HG02973 (cell line): Measurements from ENCODE around the gene GPC5.

ENCODE experiments used
- ATAC-seq: cut with Tn5 transposase; IDR thresholded peaks from one replicate; pipeline ENCODE4 v1.9.1; 2021; ENCODE audit warnings: moderate library complexity; ENCODE audit not compliant: unreplicated experiment

The GPC5 gene

DNA sequence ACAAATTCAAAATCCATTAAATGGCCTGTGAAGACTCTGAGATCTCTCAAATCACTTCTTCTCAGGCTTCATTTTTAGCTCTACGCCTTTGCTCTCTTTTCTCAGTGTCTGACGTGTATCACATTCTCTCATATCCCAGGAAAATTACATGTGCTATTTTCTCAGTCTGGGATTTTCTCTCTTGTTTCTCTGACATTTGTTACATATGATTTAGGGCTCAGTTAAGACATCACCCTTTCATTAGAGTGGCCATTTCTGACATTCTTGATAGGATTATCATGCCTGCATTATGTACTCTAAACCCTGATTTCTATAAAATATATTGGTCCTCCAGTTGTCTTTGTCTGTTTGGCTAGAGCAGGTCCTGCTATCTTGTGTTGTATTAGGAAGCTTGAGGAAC lies 136.6 kb downstream of the GPC5 start:
- no peak for ATAC-seq

DNA sequence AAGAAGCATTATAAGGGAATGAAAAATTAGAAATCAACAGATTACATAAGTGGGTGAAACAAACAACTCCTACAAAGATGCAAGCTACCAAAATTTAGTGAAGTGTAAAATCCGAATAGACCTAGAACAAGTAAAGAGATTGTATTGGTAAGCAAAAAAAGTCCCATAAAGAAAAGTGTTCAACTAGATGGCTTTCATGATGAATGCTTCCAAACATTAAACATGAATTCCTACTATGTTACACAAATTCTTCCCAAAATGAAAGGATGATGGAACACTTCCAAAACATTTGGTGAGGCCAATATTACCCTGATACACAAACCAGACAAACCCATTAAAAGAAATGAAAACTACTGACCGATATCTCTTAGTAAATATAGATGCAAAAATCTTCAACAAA lies 139.0 kb downstream of the GPC5 start:
- no peak for ATAC-seq

DNA sequence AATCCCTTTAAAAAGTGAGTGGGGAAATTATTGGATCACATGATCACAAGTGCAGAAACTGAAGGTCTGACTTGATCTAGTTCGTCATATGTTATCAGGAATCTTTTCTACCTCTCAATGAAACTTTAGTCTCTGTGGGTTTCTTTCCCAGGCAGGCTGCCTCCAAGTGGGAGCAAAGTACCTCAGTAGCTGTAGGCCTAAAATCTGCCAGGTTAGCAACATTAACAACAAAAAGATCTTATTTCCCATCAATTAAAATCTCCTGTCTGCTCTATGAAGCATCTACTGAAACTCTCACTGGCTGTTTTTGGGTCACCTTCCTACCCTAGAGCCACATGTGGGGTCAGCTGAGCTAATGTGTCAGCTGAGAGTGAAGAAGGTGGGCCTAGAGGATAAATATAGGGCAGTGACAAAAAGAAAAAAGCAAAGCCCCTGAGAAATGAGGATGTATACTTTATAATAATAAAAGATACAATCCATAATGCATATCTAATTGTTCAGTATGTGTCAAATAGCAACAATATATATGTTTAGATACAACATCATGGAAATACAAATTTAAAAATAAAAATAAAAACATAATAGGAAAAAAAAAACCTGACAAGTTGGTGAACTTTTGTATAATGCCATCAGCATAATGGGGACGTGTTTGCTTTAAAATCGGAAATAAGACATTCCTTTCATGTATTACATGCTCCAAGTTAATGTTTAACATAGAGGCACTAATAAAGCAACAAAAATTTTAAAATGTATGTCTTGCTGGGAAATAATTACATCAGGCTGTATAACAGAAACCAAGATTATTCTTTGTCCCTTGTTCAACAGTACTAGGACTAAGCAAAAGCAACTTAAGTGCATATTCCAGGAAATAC lies 141.1 kb downstream of the GPC5 start:
- ATAC-seq: no peak

DNA sequence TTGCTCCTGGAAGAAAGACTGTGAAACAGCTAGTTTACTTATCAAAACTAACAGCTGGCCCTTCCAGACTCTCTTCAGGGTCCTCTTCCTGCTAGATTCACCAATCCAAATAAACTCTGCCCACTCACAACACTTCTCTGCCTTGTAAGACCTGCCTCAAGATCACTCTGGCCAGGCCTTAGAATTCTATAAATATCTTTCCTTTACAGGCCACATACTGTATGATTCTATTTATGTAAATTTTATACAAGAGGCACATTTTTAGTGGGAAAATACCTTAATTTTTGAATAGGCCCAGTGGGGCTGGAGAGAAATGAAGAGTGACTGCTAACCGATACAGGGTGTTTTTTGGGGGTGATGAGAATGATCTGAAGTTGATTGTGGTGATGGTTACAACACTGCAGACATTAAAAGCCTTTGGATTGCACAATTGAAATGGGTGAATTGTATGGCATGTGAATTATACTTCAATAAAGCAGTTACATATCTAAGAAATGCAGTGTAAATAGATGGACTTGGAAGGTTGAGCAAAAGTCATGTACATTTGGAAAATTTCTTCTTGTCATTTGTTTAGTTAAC lies 141.8 kb downstream of the GPC5 start:
- no peak for ATAC-seq

DNA sequence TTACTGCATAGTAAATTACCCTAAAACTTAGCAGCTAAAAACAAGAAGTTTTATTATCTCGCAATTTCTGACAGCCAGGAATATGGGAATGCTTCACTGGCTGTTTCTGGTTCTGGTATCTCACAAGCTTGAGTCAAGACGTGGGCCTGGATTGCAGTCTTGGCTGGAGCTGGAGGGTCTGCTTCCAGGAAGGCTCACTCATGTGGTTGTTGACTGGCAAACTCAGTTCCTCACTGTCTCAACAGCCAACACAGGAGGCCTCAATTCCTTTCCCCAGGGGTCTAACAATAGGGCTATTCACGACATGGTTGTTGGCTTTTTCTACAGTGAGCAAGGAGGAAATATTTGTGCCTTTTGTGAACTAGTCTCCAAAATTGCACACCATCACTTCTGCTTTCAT lies 146.3 kb downstream of the GPC5 start:
- no peak for ATAC-seq

DNA sequence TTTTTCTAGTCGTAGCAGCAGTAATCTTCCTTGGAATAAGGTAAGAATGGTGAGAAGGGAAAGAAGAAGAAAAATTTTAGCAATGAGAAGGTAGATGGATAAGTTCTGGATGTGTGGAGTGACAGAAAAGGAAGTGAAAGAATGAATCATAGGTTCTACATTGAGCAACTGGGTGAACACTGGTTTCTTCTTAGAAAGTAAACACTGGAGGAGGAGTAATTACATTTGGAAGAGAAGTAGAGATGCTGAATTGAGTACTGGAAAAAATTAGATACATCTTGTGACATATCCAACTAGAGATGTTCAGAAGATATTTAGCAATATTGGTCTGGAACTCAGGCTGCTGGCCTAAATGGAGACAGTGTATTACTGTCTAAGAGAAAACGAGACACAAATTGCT lies 148.5 kb downstream of the GPC5 start:
- ATAC-seq: no peak

DNA sequence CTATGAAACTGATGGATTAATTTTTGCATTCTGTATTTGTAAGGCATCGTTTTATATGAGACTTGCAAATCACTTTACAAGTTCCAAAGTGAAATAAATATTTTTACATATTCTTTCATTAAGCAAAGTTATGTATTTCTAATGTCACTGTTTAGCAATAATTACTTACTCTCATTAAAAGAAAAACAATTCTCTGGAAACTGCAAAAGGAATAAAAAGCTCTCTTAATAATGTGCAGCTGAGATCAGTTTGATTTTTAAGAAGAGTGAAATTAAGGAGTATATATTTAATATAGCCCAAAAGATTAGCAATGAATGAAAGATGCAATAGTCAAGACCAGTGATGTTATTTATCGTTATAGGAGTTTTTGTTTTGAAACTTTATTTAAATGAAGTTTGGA lies 155.2 kb downstream of the GPC5 start:
- no peak for ATAC-seq

DNA sequence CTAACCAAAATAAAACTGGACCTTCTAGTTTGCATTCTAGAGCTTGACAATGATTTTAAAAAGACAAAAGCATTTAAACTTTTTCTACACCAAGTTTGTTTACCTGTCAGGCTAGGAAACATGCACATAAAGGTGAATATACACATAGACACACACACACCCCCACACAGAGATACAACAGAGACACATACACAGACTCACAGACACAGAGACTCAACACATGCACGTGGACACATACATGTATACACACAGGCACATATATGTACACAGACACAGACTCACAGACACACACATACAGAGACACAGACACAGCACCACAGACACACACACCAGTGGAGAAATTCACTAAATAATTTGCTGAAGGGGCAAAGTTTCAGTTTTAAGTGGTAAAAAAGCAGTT lies 155.7 kb downstream of the GPC5 start:
- ATAC-seq: no peak

DNA sequence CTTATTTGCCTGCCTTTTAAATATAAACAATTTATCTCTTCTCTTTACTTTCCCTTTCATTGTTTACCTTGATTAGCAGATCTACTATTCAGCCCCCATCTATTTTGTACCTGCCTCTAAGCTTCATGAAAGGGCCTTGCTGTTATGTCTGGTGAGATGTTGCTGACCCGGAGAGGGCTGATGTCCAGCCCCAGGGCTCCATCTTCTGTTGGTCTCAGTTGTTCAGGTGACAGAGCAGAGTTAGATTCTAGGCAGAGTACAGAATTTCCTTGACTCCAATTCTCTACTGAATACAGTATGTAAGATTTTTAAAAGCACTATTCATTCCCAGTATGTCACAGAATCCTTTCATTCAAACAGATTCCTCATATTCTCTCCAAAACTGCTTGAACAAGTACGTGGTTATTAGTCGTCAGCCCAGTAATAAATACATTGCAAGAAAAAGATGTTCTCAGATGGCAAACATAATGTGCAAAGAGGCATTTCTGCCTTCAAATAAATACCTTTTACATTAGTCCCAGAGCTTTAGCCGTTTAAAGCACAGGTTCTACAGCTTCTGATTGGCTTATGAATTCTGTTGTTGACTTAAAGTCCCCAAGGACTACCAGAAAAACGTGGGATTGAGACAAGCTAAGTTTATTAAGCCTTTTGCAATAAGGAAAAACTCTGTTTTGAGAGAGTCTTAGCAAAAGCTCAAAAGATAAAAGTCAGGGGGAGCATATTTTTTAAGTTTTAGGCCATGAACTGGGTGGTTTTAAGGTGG lies 159.1 kb downstream of the GPC5 start:
- no peak for ATAC-seq

DNA sequence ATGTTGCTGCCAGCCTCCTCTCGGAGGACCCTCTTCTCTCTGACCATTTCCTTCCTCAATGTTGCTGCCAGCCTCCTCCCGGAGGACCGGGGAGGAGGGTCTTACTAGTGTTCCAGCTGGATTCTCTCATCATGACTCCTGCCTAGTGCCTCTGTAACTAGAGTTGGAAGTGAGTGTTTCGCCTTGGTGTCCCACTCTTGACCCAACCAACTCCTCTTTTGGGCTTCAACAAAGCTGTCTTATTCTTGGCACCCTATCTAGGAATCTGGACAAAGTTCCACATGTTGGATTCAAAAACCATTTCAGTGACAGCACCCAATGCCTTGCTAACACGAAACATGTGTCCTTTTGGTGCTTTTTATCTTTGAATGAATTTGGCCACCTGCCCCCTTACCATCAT lies 165.4 kb downstream of the GPC5 start:
- no peak for ATAC-seq

DNA sequence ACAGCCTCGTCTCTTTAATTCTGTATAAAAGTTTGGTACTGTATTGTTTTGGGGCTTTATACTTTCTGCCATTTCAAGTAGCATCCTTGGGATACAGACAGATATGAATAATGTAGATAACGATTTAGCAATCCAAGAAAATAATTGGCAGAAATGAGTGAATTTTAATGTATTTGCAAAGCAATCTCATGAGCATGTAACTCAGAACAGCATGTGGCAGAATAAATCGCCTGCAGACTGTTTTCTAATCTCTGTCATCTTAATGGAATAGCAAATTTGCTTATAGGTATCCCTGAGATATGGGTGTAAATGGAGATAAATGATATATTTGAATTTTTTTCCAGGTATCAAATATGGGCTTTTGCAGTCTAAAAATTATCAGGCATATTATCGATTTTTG lies 166.0 kb downstream of the GPC5 start:
- no peak for ATAC-seq

DNA sequence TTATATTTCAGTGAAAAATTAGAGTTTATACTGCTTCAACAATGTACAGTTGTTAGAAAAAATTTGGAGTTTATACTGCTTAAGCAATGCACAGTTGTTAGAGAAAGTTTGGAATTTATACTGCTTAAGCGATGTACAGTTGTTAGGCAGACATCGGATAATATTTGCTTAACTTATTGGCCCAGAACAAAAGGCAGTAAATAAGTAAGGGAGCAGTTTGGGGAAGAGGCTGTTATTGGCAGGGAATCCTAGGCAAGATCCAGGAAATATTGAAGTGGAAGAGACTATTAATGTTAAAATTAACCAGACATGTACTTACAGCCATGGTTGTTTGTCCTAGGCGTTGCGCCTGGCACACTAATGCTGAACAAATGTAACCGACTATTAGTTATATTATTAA lies 166.9 kb downstream of the GPC5 start:
- no peak for ATAC-seq

DNA sequence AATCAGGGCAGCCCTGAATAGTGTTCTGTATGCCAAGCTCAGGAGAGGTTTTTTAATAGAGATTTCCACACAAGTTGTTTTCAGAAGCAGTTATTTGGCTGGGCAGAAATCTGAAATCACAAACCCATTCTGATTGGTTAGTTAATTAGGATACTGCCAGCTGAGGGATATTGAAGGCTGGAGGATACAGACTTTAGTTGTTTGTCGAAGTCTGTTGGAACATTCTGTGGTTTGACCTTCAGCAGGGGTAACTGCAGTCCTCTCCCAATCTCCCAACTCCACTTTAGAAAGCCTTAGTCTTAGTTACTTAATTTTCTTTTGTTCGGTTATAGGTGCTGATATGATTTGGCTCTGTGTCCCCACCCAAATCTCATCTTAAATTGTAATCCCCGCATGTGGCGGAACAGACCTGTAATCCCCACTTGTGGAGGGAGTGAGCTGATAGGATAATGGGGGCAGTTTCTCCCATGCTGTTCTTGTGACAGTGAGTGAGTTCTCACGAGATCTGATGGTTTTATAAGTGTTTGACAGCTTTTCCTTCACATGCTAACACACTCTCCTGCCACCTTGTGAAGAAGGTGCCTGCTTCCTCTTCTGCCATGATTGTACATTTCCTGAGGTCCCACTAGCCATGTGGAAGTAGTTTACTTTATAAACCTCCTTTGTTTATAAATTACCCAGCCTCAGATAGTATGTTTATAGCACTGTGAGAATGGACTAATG lies 169.2 kb downstream of the GPC5 start:
- no peak for ATAC-seq

DNA sequence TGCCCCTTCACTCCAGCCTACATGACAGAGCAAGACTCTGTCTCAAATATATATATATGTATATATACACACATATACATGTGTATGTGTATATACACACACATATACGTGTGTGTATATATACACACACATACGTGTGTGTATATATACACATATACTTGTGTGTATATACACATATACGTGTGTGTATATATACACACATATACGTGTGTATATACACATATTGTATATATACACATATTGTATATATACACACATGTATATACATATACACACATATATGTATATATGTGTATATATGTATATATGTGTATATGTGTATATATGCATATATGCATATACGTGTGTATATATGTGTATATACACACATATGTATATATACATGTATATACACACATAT lies 173.3 kb downstream of the GPC5 start:
- no peak for ATAC-seq

DNA sequence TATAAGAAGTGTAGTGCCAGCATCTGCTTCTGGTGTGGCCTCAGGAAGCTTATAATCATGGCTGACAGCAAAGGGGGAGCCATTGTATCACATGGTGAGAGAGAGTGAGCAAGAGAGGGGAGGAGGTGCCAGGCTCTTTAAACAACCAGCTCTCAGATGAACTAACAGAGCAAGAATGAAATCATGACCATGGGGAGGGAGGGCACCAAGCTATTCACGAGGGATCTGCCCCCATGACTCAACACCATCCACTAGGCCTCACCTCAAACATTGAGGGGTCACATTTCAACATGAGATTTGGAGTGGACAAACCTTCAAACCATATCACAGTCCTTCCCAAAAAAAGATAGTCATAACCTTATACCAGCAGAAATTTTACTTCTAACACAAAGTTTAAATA lies 174.0 kb downstream of the GPC5 start:
- no peak for ATAC-seq

DNA sequence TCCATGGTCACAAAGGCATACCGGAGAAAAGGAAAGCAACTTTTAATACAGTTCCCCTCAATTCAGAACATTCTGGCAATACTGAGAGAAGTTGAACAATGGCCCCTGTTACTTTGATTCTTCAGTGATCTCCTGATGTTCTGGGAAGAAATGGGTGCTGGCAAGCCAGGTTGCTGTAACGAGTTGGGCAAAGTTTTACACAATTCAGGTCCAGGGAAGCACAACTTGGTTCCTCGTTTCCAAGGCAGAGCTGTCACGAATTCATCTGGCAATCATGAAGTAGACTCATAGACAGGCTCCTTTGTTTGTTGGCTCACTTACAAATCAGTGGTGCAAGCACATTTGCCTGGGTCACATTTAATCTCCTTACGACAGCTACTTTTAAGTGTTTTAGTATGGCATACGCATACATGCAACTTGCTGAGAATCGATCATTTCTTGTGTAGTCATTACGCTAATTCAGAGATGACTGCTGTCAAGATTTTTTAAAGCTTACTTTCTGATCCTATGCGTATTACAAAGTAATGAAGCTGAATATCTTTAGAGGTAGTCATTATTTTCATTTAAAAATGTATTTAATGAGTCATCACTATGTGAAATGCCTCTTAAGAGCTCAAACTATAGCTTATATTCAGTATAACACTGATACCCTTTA lies 174.7 kb downstream of the GPC5 start:
- no peak for ATAC-seq

DNA sequence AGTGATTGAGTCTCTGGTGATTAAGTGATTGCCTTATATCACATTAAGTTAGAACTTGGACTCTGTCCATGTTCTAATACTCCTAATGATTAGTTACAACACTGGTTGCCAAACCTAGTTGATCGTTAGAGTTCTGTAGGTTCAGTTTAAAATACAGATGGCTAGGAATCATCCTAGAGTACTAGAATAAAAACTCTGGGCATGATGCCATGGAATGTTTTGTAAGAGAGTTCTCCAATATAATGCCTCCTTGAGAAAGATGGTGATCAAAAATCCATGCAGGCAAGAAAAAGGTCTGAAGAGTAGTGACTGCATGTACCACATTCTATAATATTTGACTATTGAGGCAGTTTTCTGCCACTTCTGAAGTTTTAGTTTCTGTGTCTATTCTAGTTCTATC lies 176.3 kb downstream of the GPC5 start:
- no peak for ATAC-seq

DNA sequence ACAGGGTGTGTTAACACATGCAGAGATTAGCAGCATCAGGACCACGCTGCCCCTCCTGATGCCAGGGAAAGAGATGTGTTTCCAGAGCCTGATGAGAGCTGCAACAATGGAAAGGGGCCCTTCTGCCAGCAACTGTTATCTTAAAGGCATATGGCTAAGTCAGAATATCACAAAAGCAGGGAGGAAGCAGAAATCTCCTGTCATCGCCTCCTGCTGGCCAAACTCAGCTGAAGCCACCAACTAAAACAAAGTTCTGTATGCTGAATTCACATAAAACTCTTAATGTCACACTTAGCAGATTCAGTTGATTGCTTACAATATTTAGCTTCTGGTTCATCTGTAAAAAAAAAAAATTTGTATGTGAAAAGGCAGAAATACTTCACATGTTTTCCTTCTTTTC lies 178.2 kb downstream of the GPC5 start:
- ATAC-seq: no peak

DNA sequence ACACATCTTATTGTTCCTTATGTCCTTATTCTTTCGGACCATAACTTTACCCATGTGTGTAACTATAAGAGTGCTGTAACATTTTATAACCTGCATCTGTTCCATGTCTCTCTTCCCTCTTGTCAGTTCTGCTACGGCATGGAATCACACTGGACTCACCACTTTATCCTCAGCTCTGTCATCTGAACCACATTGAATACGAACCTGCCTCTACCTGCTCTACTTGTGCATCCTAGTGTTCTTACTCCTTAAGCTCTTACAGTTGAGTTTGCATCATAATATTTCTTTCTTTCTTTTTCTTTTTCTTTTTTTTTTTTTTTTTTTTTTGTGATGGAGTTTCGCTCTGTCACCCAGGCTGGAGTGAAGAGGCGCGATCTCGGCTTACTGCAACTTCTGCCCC lies 180.9 kb downstream of the GPC5 start:
- no peak for ATAC-seq

DNA sequence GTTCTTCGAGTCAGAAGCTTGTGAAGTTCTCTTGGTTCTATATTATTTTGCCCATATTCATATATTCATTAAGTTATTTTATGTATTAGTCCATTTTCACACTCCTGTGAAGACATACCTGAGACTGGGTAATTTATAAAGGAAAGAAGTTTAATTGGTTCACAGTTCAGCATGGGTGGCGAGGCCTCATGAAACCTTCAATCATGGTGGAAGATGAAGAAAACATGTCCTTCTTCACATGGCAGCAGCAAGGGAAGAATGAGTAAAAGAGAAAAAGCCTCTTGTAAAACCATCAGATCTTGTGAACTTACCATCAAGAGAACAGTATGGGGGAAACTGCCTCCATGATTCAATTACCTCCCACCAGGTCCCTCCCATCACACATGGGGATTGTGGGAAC lies 182.3 kb downstream of the GPC5 start:
- no peak for ATAC-seq

DNA sequence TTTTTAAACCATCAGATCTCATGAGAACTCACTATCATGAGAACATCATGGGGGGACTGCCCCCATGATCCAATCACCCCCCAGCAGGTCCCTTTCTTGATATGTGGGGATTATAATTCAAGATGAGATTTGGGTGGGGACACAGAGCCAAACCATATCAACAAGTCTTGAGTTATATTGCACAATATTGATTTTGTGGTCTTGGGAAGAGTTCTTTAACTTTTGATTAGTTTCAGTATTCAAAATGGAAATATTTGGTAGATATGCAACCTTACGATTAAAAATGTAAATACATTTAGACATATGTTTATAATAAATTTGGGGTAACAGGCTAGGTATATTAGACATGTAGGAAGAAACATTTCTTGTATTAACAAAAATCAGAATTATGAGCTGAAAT lies 188.2 kb downstream of the GPC5 start:
- no peak for ATAC-seq
